NCI-H446 treated with DMSO at 0.1 percent for 48 hours (cell line): ENCODE results near the gene PIAS1.
"Not testable (repeated sequence)": the region's sequence is repeated elsewhere in the genome, so short reads cannot be mapped to it uniquely, and the experiment has no call there.

Experiments used
- DNase-seq: peaks from one replicate; lab custom pipeline; 2025; lab: John Stamatoyannopoulos, UW

The PIAS1 gene

GRCh38 chr15:68203956-68204355 is 149.8 kb downstream of the PIAS1 start:
- no peak for DNase-seq

GRCh38 chr15:68204361-68204760 is 150.2 kb downstream of the PIAS1 start:
- DNase-seq = no peak

GRCh38 chr15:68204776-68205557 is 150.9 kb downstream of the PIAS1 start, which contains the start of gene CALML4:
Gene CALML4 (minus strand): TSS chr15:68205332. CDS start chr15:68205247, 85 bp downstream.
- DNase-seq = peak; percentile 16

GRCh38 chr15:68205558-68205944 is 151.4 kb downstream of the PIAS1 start:
- DNase-seq = no peak

DNA sequence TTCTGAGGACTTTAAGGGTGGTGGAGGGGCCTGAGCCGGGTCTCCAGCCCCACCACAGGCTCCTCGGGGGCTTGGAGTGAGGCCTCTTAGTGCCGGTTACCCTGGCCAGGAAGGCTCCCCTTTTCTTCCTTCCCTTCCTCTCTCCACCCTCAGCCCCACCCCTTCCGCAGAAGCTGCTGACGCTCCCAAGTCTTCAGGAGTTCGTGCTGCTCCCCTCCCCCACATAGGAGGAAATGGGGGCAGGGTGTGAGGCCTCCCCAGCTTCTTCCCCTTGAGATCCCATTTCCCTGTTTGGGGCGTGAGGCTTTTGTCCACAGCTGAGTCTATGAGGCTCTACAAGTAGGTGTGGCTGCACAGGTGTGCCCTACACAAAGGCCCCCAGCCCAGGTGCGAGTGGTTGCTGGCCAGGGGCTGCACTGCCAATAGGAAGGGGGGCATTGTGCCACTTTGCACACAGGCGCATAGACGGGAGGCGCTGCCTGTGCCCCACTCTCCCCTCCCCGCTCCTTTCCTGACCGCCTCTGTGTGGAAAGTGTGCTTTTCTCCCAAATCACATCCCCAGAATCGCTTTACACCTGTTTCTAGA is 151.9 kb downstream of the PIAS1 start:
- no peak for DNase-seq

DNA sequence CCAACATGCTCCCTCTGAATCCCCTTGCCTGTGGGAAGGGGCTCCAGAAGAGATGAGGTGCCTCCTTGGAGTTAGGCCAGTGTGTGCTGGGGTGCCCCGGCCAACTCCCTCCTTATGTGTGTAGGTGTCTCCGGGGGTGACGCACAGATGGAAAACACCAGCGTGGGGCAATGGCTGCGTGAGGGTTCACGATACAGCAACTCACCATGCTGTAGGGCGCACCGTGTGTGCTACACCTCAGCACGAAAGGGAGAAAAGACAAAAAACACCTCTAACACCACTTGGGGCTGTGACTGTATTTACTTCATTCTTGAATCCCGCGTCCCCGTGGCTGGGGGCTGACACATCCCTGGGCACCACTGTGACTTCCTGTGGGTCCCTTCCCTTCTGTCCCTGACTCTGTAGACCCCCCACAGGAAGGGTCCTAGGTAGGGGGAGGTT is 152.6 kb downstream of the PIAS1 start:
- no peak for DNase-seq

DNA sequence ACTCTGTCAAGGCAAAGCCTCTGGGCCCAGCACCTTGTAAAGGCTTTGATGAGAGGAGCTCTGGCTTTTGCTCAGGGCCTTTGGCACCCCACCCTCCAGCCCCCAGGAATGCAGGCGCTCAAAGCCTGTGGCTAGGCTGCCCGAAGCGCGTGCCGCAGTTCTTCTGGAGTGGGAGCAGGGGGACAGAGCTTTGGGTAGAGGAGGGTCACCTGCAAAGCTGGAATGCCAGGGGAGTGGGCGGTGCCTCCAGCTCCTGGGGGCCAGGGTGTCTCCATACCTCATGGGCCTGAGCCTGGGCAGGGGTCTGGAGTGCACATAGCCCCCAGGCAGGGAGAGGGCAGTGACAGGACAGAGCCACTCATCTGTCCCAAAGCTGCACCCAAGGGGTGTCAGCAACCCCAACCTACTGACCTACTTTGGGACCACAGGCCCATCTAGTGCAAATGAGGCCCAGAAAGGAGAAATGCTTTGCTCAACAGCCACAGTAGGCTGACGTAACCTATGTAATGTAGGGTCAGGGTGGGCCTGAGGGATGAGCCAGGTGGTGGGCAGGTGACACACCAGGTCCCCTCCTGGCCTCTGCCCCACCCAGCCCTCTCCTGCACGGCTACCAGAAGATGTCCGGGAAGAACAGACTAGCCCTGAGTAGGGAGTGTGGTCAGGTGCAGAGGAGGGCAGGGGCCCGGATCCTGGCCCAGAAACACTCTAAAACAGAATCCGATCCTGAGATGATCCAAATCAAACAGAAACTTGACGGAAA is 153.2 kb downstream of the PIAS1 start:
- DNase-seq = no peak

DNA sequence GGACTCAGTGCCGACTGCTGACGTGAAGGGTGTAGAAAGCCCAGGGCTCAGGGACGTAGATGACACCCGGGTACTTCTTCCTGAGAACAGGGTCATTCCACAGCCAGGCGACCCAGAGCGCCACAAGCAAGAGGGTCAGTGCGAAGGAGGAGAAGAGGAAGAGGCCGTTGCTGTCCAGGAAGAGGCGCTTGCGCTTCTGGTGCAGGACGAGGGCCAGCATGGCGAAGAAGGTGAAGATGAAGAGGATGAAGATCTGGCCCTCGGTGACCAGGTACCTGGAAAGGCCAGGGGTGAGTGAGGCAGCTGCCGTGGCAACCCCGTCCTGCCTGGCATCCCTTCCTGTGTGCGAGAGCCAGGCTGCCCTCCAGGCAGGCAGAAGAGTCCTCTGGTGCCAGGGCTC is 154.0 kb downstream of the PIAS1 start:
- DNase-seq = no peak

DNA sequence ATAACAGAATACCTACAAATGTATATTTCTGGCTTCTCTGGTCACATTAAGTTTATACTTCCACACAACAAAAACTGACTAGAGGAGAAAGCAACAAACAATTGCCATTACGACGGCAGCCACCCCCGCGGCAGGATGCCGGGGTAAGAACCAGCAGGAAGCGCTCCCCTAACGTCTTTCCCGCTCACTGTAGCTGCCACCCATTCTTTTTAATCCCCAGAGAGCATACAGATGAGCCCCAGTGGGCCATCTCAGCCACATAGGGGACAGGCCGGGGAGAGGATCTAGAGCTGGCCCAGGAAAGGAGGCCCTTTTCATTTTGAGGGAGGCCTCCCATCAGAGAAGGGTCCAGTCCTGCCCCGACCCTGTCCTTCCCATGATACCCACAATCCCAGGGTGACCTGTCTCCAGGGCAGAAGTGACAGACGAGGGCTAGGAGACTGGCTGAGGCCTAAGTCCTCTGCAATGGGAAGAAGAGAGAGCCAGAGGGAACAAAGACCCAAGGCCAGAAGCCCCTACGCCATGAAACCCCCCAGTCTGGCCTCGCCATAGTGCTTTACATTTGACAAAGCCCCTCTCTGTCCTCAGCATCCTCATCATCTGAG is 154.6 kb downstream of the PIAS1 start:
- no peak for DNase-seq

DNA sequence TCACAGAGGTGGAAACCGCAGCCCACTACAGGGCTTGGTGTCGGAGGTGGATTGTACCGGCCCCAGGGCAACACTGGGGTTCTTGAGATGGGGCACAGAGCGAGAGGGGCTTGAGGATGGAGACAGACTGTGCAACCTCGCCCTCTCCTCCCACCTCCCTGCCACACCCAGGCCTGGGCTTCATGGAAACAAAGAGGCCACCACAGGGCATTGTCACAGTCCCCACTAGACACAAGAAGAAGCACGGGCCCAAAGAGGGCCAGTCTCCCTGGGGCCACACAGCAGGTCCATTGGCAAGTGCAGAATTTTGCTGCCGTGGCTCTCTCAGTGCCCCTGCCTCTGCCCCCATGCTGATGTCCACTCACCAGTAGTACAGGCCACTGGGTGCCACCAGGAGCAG is 155.2 kb downstream of the PIAS1 start:
- no peak for DNase-seq

GRCh38 chr15:68209735-68210408 is 155.8 kb downstream of the PIAS1 start:
- DNase-seq = no peak

GRCh38 chr15:68210409-68210756 is 156.3 kb downstream of the PIAS1 start:
- DNase-seq = no peak

- peak; percentile 14 for DNase-seq
Observed at GRCh38 chr15:68210821-68211655, 156.9 kb downstream of the PIAS1 start.

DNA sequence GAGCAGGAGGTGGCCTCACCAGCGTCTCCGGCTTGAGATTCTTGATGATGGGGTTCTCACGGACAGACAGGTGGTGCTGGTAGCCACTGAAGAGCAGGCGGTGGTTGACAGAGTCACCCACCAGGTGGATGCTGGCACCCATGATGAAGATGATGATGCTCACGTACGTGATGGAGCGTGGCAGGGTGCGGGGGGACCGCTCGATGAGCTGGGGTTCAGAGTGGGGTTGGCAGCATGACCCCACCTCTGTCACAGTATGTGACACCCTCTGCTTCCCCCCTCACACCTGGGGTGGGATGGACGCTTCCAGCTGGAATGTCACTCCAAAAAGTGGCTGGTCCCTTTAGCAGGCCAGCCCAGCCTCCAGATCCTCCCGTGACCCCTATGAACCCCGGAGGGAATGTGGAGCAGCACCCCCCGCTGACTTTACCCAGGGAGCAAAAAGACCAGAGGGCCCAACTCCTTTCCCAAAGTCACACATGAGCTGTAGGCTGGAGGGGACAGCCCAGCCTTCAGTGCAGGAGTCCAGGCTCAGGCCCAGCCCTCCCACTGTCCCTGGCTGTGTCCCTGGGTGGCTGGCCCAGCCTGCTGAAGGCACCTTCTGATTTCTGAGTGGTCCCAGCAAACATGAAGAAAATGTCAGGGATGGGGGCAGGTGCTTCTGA is 157.7 kb downstream of the PIAS1 start:
- DNase-seq = no peak

GRCh38 chr15:68213491-68213845 is 159.4 kb downstream of the PIAS1 start:
- not testable (repeated sequence) for DNase-seq

GRCh38 chr15:68213991-68214837 is 160.1 kb downstream of the PIAS1 start:
- DNase-seq = no peak

DNA sequence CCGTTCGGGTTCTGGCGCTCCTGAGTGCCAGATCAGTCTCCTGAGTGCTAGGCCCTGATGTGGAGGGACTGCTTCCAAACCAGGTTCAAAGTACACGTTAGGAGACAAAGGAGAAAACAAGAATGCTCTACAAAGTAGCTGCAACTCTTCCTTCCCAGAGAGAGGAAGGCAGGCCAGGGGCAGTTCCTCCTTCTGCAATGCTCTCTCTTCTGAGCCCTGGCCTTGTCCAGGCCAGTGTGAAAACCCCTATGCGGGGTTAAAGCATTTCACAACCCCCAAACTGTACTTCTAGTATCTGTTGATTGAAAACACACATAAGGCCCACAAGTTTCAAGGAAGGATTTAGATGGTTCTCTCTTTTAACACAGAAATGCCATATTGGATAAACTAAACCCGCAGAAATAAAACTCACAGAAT is 160.7 kb downstream of the PIAS1 start:
- DNase-seq = no peak

DNA sequence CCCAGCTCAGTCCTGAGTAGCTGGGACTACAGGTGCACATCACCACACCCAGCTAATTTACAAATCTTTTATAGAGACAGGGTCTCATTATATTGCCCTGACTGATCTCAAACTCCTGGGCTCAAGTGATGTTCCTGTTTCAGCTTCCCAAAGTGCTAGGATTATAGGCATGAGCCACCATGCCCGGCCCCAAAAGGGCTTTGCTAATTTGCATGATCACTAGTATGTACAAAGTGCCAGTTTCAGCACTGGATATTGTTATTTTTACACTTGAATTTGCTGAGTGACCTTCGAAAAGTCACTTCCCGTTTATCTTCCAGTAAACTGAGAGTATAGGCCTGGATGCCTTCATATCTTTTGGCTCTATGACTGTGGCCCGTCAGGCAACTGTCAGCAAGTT is 163.2 kb downstream of the PIAS1 start:
- DNase-seq = no peak

DNA sequence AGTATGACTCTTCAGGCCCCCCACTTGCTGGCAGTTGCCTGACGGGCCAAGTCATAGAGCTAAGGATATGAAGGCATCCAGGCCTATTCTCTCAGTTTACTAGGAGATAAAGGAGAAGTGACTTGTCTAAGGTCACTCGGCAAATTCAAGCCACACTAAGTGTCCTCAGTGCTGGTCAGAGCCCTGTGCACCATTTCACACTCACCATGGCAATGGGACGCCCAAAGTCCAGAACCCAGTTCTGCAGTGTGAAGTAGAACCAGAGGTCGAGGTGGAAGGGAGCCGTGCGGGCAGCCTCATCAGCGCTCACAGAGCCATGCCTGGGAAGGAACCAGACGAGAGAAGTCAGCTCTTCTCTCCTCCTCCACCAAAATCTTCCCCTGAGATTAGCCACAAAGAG is 164.2 kb downstream of the PIAS1 start:
- no peak for DNase-seq
